ENCODE results near the gene EGFL7.
A peak's percentile ranks its signal among the peaks of the same experiment; 100 is the strongest.
"Not testable (repeated sequence)": the region's sequence is repeated elsewhere in the genome, so short reads cannot be mapped to it uniquely, and the experiment has no call there.

EGFL7 gene

DNA sequence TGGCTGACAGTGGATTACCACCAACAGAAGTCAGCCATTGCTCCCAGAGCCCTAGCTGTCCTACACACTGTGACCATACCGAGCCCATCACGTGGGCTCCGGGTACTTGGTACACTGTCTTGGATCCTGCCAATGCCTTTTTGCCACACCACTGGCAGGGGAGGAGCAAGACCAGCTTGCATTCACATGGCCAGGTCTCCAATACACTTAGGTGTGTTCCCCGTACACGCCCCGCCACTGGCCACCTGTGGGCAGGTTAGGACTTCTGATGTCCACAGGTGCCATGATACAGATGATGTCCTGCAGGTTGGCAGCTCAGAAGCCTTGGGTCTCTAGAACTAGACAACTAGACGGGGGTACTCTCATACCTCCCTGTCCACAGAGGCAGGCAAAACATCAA, 44.3 kb downstream of the EGFL7 start:
- no peak overlapping the region for H3K27ac ChIP-seq (ENCODE audit: low read depth, low read length)
- no peaks in the 10 kb centered on the region for H3K36me3 ChIP-seq (ENCODE audit: control insufficient read depth in 5 of 5, insufficient read depth in 5 of 5, low read length in 5 of 5)
- H3K4me3 ChIP-seq (ENCODE audit: low read depth in 1 of 5, low read length in 5 of 5): no peak overlapping the region
- peaks cover 0 to 19% (median 6%) of the 10 kb centered on the region in 5 donors for H3K4me1 ChIP-seq (ENCODE audit: control insufficient read depth in 5 of 5, insufficient read depth in 5 of 5, low read length in 5 of 5)
- H3K9ac ChIP-seq (ENCODE audit: low read length in 5 of 5): no peak overlapping the region
- peaks cover 0 to 3% (median 0%) of the 10 kb centered on the region in 5 donors for H3K27me3 ChIP-seq (ENCODE audit: control insufficient read depth in 5 of 5, insufficient read depth in 4 of 5, low read length in 5 of 5)
- no peaks in the 10 kb centered on the region for H3K9me3 ChIP-seq (ENCODE audit: control insufficient read depth in 5 of 5, low read length in 5 of 5)

DNA sequence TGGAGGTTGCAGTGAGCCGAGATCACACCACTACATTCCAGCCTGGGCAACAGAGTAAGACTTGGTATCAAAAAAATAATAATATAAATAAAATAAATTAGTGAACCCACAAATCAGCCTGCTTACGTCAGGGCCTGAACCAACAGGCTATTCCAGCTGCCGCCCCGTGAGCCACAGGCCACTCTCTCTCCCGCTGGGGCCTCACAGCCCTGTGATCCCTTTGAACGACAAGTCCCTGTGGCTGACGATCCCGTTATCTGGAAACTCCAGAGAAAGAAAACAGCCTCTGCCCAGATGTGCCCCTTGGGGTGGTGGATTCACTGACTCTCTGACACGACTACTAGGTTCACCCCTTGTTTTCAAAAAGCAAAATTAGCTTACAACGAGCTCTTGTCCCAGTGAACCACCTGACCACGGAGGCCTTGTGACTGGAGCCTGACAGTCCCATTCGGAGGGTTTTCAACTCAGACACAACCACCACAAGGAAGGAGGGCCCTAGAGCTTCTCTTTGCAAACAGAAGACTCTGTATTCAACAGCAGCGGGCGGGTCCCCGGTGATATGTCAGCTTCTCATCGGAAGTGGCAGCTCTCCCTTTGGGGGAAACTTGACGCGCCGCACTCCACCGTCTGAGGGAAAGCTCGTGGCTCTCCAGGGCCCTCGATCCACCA, 45.3 kb downstream of the EGFL7 start:
- no peak overlapping the region for H3K9ac ChIP-seq (ENCODE audit: low read length in 5 of 5)

DNA sequence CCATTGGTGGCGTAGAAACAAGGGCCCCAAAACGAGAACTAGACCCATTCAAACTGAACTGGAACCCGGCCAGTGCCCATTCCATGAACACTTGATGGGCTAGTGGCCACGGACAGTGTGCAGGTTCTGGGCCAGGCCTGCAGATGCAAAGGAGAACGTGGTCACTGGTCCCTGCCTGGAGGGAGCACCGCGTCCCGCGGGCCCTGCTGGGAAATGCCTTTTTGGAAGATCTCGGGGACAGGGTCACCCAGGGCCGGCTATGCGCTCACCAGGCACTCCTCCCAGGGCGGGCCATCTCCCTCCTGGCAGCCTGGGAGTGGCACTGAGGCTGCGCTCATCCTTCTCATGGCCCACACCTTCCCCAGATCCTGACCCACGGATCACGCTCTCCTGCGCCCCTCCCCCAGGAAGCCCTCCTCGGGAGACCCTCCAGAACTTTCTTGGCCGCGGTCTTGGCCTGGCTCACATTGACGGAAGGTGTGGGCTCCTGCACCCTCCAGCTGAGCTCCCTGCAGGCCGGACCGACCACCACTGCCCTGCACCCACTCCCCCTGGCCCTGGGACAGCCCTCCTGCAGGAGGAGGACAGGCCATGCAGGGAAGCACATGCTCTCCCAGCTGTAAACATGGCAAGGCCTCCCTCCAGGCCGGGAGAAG, 46.9 kb downstream of the EGFL7 start:
- H3K4me3 ChIP-seq (ENCODE audit: low read depth in 1 of 5, low read length in 5 of 5): no peak overlapping the region
- H3K9me3 ChIP-seq (ENCODE audit: control insufficient read depth in 5 of 5, low read length in 5 of 5): no peaks in the 10 kb centered on the region
- no peaks in the 10 kb centered on the region for H3K36me3 ChIP-seq (ENCODE audit: control insufficient read depth in 5 of 5, insufficient read depth in 5 of 5, low read length in 5 of 5)
- no peak overlapping the region for H3K27ac ChIP-seq (ENCODE audit: low read depth, low read length)
- H3K4me1 ChIP-seq (ENCODE audit: control insufficient read depth in 5 of 5, insufficient read depth in 5 of 5, low read length in 5 of 5): peaks cover 0 to 39% (median 24%) of the 10 kb centered on the region in 5 donors
- H3K9ac ChIP-seq (ENCODE audit: low read length in 5 of 5): no peak overlapping the region
- H3K27me3 ChIP-seq (ENCODE audit: control insufficient read depth in 5 of 5, insufficient read depth in 4 of 5, low read length in 5 of 5): peaks cover 0 to 4% (median 0%) of the 10 kb centered on the region in 5 donors

More for the DNA sequence above, 45.3 kb downstream of the EGFL7 start:
- Histone ChIP-seq H3K27me3 (ENCODE audit: control insufficient read depth in 5 of 5, insufficient read depth in 4 of 5, low read length in 5 of 5) (peaks cover 0 to 3% (median 0%) of the 10 kb centered on the region in 5 donors), H3K9me3 (ENCODE audit: control insufficient read depth in 5 of 5, low read length in 5 of 5) (no peaks in the 10 kb centered on the region), H3K27ac (ENCODE audit: low read depth, low read length) (no peak overlapping the region), H3K36me3 (ENCODE audit: control insufficient read depth in 5 of 5, insufficient read depth in 5 of 5, low read length in 5 of 5) (no peaks in the 10 kb centered on the region), H3K4me1 (ENCODE audit: control insufficient read depth in 5 of 5, insufficient read depth in 5 of 5, low read length in 5 of 5) (peaks cover 0 to 23% (median 10%) of the 10 kb centered on the region in 5 donors), H3K4me3 (ENCODE audit: low read depth in 1 of 5, low read length in 5 of 5) (no peak overlapping the region)

DNA sequence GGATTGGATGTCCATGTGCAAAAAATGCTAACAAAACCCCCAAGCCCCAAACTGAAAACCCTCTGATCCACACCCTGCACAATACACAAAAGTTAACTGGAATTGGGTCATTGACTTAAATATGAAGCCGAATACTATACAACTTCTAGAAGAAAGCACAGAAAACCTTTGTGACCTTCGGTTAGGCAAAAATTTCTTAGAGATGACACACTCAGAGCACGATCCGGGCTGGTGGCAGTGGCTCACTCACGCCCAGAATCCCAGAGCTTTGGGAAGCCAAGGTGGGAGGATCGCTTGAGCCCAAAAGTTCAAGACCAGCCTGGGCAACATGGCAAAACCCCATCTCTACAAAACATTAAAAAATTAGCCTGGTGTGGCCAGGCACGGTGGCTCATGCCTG, 47.8 kb downstream of the EGFL7 start:
- no peaks in the 10 kb centered on the region for H3K36me3 ChIP-seq (ENCODE audit: control insufficient read depth in 5 of 5, insufficient read depth in 5 of 5, low read length in 5 of 5)
- H3K27me3 ChIP-seq (ENCODE audit: control insufficient read depth in 5 of 5, insufficient read depth in 4 of 5, low read length in 5 of 5): peaks cover 0 to 5% (median 3%) of the 10 kb centered on the region in 5 donors
- no peak overlapping the region for H3K4me3 ChIP-seq (ENCODE audit: low read depth in 1 of 5, low read length in 5 of 5)
- H3K9me3 ChIP-seq (ENCODE audit: control insufficient read depth in 5 of 5, low read length in 5 of 5): no peaks in the 10 kb centered on the region
- H3K9ac ChIP-seq (ENCODE audit: low read length in 5 of 5): no peak overlapping the region
- peaks cover 0 to 42% (median 33%) of the 10 kb centered on the region in 5 donors for H3K4me1 ChIP-seq (ENCODE audit: control insufficient read depth in 5 of 5, insufficient read depth in 5 of 5, low read length in 5 of 5)
- peak overlapping the region; percentile 16 for H3K27ac ChIP-seq (ENCODE audit: low read depth, low read length)

DNA sequence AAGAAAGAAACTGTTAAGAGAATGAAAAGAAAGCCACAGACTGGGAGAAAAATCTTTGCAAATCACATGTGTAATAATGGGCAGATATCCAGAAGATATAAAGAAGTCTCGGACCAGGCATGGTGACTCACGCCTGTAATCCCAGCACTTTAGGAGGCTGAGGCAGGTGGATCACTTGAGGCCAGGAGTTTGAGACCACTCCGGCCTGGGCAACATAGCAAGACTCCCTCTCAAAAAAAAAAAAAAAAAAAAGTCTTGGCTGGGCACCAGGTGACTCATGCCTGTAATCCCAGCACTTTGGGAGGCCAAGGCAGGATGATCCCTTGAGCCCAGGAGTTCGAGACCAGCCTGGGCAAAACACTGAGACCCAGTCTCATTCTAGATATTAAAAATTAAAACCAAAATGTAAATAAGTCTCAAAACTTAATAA, 48.5 kb downstream of the EGFL7 start:
- H3K36me3 ChIP-seq (ENCODE audit: control insufficient read depth in 5 of 5, insufficient read depth in 5 of 5, low read length in 5 of 5); H3K9ac ChIP-seq (ENCODE audit: low read length in 5 of 5); H3K4me3 ChIP-seq (ENCODE audit: low read depth in 1 of 5, low read length in 5 of 5); H3K27me3 ChIP-seq (ENCODE audit: control insufficient read depth in 5 of 5, insufficient read depth in 4 of 5, low read length in 5 of 5); H3K9me3 ChIP-seq (ENCODE audit: control insufficient read depth in 5 of 5, low read length in 5 of 5): not testable (repeated sequence)
- H3K27ac ChIP-seq (ENCODE audit: low read depth, low read length): peak overlapping the region; percentile 16
- H3K4me1 ChIP-seq (ENCODE audit: control insufficient read depth in 5 of 5, insufficient read depth in 5 of 5, low read length in 5 of 5): peaks cover 0 to 42% (median 39%) of the 10 kb centered on the region in 5 donors

DNA sequence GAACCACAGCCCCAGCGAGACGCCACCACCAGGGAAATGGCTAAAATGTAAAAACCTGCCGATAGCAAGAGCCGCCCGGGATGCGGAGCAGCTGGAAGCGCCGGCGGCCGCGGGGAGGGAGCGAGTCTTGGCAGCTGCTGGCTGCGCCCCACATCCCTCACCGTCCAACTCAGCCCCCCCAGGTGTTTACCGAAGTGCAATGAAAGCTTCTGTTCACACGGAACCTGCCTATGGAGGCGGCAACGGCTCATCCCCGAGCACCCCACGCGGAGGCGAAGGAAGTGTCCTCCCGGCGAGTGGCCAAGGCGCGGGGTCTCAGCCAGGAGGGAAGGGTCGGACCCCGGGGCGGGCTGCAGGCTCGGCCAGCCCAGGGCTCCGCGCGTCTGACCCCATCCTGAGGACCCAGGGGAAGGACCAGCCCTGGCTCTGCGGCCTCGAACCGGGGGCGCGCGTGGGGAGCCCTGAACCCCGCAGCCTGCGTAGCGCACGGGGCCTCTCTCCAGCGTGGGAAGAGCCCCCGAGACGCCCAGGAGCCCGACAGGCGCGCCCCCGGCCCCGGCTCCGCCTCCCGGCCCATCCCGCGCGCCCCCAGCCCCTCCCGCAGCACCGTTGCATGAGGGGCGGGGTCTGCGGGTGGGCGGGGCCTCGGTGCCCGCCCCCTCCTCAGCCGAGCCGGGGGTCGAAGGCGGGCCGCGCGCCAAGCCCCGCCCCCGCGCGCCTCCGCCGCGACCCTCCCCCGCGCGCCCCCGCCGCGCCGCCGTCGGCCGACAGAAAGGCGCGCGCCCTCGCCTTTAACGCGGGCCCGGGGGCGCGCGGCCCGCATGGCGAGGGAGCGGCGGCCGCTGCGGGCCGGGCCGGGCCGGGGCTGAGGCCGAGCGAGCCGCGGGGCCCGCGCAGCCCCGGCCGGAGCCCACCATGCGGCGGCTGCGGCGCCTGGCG, 49.3 kb downstream of the EGFL7 start, which contains the start of gene DIPK1B:
Gene DIPK1B, plus strand, starts transcription at position 822 of the 939 bp plus-strand sequence. Its CDS starts 94 bp downstream, at position 916.
- Histone ChIP-seq H3K4me3 (ENCODE audit: low read depth in 1 of 5, low read length in 5 of 5) (peak within 1 kb of the TSS in 3 of 5 donors; percentile 36 to 56 (median 47)), H3K27me3 (ENCODE audit: control insufficient read depth in 5 of 5, insufficient read depth in 4 of 5, low read length in 5 of 5) (peaks cover 0 to 5% (median 3%) of the 10 kb centered on the region in 5 donors), H3K9ac (ENCODE audit: low read length in 5 of 5) (peak within 1 kb of the TSS in 3 of 5 donors; percentile 25 to 42 (median 39)), H3K4me1 (ENCODE audit: control insufficient read depth in 5 of 5, insufficient read depth in 5 of 5, low read length in 5 of 5) (peaks cover 0 to 42% (median 39%) of the 10 kb centered on the region in 5 donors), H3K27ac (ENCODE audit: low read depth, low read length) (peak within 1 kb of the TSS; percentile 85), H3K9me3 (ENCODE audit: control insufficient read depth in 5 of 5, low read length in 5 of 5) (no peaks in the 10 kb centered on the region), H3K36me3 (ENCODE audit: control insufficient read depth in 5 of 5, insufficient read depth in 5 of 5, low read length in 5 of 5) (no peaks in the 10 kb centered on the region)

DNA sequence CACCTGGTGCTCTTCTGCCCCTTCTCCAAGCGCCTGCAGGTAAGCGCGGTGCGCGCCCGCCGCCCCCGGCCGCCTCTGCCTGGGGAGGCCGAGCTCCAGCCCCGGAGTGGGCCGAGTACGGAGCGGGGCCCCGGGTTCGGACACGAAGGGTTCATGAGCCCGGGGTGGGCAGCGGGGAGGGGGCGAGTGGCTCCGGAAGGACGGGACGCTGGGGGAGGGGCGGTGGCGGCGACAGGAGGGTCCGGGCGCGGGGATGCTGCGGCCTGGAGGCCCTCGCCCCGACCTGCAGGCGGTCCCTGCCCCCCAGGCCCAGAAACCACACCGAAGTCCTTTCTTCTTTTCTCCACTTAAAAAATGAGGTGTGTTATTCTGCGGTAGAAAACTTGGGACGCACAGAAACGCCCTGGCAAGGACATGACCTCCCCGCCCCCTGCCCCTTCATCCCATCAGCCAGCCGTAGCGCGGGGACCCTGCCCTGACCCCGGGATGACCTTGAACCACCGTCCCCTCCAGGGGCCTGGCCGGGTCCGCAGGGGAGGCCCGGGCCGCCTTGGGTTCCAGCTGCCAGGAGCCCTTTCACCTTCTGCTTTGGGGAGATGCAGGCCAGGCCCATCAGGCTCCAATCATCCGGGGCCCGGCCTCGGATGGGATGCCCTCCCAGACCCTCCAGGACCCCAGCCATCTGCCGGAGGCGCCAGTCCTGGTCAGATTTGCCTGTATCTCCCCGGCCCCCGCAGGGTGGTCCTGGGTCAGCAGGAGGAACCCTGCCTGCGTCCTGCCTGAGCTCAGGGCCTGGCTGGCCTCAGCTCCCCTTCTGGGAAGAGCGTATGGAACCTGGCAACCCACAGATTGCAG, 50.2 kb downstream of the EGFL7 start:
- peaks cover 0 to 5% (median 3%) of the 10 kb centered on the region in 5 donors for H3K27me3 ChIP-seq (ENCODE audit: control insufficient read depth in 5 of 5, insufficient read depth in 4 of 5, low read length in 5 of 5)
- peaks cover 0 to 42% (median 39%) of the 10 kb centered on the region in 5 donors for H3K4me1 ChIP-seq (ENCODE audit: control insufficient read depth in 5 of 5, insufficient read depth in 5 of 5, low read length in 5 of 5)
- H3K9me3 ChIP-seq (ENCODE audit: control insufficient read depth in 5 of 5, low read length in 5 of 5): no peaks in the 10 kb centered on the region
- peak overlapping the region; percentile 85 for H3K27ac ChIP-seq (ENCODE audit: low read depth, low read length)
- peak overlapping the region in 2 of 5 donors; percentile 39 to 42 for H3K9ac ChIP-seq (ENCODE audit: low read length in 5 of 5)
- peak overlapping the region in 3 of 5 donors; percentile 36 to 56 (median 47) for H3K4me3 ChIP-seq (ENCODE audit: low read depth in 1 of 5, low read length in 5 of 5)
- H3K36me3 ChIP-seq (ENCODE audit: control insufficient read depth in 5 of 5, insufficient read depth in 5 of 5, low read length in 5 of 5): no peaks in the 10 kb centered on the region

DNA sequence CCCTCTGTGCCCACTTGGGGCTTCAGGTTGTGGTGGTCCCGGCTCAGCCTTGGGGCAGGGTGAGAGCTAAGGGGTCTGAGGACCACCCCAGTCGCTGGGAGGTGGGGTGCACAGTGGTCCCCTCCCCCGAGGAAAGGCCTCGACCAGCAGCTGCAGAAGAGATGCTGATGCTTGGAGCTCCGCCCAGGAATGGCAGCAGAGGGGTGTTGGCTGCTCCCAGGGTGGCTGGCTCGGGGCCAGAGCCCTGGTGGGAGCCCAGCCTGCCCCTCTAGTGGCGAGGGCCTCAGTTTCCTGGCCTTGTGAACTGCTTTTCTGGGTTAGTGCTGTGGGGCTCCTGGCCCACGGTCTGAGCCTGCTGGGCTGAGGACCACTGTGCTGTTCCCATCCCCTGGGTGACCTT, 50.8 kb downstream of the EGFL7 start:
- Histone ChIP-seq H3K4me3 (ENCODE audit: low read depth in 1 of 5, low read length in 5 of 5) (peak overlapping the region in 3 of 5 donors; percentile 36 to 56 (median 47)), H3K27me3 (ENCODE audit: control insufficient read depth in 5 of 5, insufficient read depth in 4 of 5, low read length in 5 of 5) (peaks cover 0 to 5% (median 3%) of the 10 kb centered on the region in 5 donors), H3K9ac (ENCODE audit: low read length in 5 of 5) (peak overlapping the region in 1 of 5 donors; percentile 42), H3K4me1 (ENCODE audit: control insufficient read depth in 5 of 5, insufficient read depth in 5 of 5, low read length in 5 of 5) (peaks cover 0 to 43% (median 42%) of the 10 kb centered on the region in 5 donors), H3K27ac (ENCODE audit: low read depth, low read length) (peak overlapping the region; percentile 85), H3K9me3 (ENCODE audit: control insufficient read depth in 5 of 5, low read length in 5 of 5) (no peaks in the 10 kb centered on the region), H3K36me3 (ENCODE audit: control insufficient read depth in 5 of 5, insufficient read depth in 5 of 5, low read length in 5 of 5) (no peaks in the 10 kb centered on the region)

Data from subcutaneous abdominal adipose tissue (tissue), 5 donors.